ENCODE measurements around the gene LCK.

Gene LCK

DNA sequence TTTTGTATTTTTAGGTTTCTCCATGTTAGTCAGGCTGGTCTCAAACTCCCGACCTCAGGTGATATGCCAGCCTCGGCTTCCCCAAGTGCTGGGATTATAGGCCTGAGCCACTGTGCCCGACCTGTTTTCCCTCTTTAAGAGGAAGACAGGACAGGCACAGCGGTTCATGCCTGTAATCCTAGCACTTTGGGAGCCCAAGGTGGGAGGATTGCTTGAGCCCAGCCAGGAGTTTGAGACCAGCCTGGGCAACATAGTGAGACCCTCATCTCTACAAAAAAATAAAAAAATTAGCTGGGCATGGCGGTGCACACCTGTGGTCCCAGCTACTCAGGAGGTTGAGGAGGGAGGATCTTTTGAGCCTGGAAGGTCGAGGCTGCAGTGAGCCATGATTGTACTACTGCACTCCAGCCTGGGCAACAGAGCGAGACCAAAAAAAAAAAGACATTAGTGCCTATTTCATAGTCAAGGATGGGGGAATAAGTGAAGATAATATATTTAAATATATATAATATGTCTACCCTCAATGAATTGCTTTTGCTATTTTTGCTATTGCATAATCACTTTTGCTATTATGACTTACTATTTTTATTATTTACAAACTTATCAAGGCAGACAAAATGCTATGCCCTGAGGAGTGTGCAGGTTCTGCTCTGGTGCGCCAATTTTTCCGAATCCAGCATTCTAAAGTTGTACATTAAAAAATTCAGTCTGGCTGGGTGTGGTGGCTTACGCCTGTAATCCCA, 67.2 kb downstream of the LCK start:
- no peak for ATAC-seq

GRCh38 chr1:32321712-32322291, 70.7 kb downstream of the LCK start:
- H3K27ac Mint-ChIP-seq, result peak overlapping the region; percentile 71
- ATAC-seq, result peak; percentile 65

More for the DNA sequence above, 67.2 kb downstream of the LCK start:
- H3K4me3 Mint-ChIP-seq, result no peak overlapping the region
- no peak for DNase-seq (ENCODE audit: low spot score in 2 of 2)
- peaks cover 36% of the 10 kb centered on the region for H3K4me1 Mint-ChIP-seq
- H3K27ac Mint-ChIP-seq, result peak overlapping the region; percentile 29
- H3K36me3 Mint-ChIP-seq, result peaks cover 84% of the 10 kb centered on the region
- no peaks in the 10 kb centered on the region for H3K9me3 Mint-ChIP-seq

DNA sequence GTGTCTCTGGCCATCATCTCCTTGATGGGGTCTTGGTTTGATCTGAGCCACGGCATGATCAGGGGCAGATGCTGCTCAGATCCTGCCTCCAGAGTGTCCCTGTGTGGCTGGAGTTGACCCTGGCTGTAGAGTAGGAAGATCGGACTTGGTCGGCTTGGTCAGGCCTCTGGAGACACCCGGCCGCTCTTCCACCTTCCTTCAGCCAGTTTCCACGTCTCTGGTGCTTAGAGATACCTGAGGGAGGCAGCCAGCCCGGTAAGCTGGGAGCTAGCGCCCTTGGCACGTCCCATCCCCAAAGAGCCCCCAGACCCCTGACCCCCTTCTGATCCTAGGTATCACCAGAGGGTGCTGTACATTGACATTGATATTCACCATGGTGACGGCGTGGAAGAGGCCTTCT, 76.1 kb downstream of the LCK start:
- Mint-ChIP-seq H3K4me1 (peaks cover 16% of the 10 kb centered on the region), H3K9me3 (no peaks in the 10 kb centered on the region), H3K36me3 (peaks cover 92% of the 10 kb centered on the region), H3K27ac (no peak overlapping the region), H3K4me3 (no peak overlapping the region)
- DNase-seq (ENCODE audit: low spot score in 2 of 2), result no peak
- no peak for ATAC-seq

More at GRCh38 chr1:32321712-32322291, 70.7 kb downstream of the LCK start:
- Mint-ChIP-seq H3K4me1 (peaks cover 27% of the 10 kb centered on the region), H3K9me3 (no peaks in the 10 kb centered on the region), H3K36me3 (peaks cover 89% of the 10 kb centered on the region), H3K4me3 (peak overlapping the region; percentile 14)
- DNase-seq (ENCODE audit: low spot score in 2 of 2), result no peak

DNA sequence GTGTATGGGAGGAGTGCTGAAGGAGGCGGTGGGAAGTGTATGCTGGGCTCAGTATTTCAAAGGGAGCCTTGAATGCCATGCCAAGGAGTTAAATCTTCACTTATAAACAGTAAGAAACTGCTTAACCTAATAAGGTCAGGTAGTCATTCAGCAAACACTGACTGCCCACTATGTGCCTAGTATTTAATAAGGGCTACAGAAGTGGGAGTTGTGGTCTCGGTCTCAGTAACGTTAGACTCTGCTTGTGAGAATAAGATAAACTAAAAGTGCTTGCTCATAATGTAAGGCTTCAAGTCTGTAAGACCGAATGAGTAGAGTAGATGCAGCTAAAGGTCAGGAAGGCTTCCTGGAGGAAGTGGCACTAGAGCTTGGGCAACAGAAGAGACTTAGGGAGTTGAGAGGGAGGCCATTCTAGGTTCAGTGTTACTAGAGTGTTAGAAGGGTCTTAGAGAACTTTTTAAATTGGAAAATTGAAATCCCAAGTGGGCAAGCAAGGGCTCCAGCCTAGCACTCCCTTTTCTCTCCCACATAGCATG, 78.9 kb downstream of the LCK start:
- Mint-ChIP-seq H3K4me3 (no peak overlapping the region), H3K27ac (peak overlapping the region; percentile 50), H3K4me1 (peaks cover 22% of the 10 kb centered on the region), H3K9me3 (no peaks in the 10 kb centered on the region), H3K36me3 (peaks cover 93% of the 10 kb centered on the region)
- DNase-seq (ENCODE audit: low spot score in 2 of 2), result no peak
- ATAC-seq, result peak; percentile 31

DNA sequence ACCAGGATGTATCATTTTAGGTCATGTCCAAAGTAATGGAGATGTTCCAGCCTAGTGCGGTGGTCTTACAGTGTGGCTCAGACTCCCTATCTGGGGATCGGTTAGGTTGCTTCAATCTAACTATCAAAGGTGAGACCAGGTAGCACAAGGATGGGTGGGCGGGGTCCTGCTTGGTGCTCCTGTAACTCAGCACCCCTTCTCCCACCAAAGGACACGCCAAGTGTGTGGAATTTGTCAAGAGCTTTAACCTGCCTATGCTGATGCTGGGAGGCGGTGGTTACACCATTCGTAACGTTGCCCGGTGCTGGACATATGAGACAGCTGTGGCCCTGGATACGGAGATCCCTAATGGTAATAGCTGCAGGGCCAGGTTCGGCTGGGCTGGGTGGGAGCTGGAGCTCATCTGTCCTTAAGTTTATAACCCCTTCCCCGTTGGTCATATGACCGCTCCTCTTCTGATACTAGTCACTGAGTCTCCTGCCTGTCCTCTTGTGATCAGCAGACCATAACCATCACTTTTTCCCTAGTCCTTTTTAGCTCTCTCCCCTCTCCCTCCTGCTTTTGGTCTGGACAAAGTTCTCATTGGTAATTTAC, 79.6 kb downstream of the LCK start:
- no peak for DNase-seq (ENCODE audit: low spot score in 2 of 2)
- Mint-ChIP-seq H3K36me3 (peaks cover 89% of the 10 kb centered on the region), H3K4me1 (peaks cover 24% of the 10 kb centered on the region), H3K27ac (no peak overlapping the region), H3K9me3 (no peaks in the 10 kb centered on the region), H3K4me3 (no peak overlapping the region)
- no peak for ATAC-seq

GRCh38 chr1:32331549-32331948, 80.5 kb downstream of the LCK start:
- no peaks in the 10 kb centered on the region for H3K9me3 Mint-ChIP-seq
- H3K4me3 Mint-ChIP-seq, result no peak overlapping the region
- H3K36me3 Mint-ChIP-seq, result peaks cover 81% of the 10 kb centered on the region
- DNase-seq (ENCODE audit: low spot score in 2 of 2) (no peak), ATAC-seq (no peak)
- H3K4me1 Mint-ChIP-seq, result peaks cover 25% of the 10 kb centered on the region
- peak overlapping the region; percentile 41 for H3K27ac Mint-ChIP-seq

- Mint-ChIP-seq H3K4me3 (no peak overlapping the region), H3K27ac (peak overlapping the region; percentile 41), H3K9me3 (no peaks in the 10 kb centered on the region), H3K4me1 (peaks cover 34% of the 10 kb centered on the region), H3K36me3 (peaks cover 78% of the 10 kb centered on the region)
- ATAC-seq, result no peak
- DNase-seq (ENCODE audit: low spot score in 2 of 2), result no peak
Observed at GRCh38 chr1:32332290-32333079, 81.4 kb downstream of the LCK start.

DNA sequence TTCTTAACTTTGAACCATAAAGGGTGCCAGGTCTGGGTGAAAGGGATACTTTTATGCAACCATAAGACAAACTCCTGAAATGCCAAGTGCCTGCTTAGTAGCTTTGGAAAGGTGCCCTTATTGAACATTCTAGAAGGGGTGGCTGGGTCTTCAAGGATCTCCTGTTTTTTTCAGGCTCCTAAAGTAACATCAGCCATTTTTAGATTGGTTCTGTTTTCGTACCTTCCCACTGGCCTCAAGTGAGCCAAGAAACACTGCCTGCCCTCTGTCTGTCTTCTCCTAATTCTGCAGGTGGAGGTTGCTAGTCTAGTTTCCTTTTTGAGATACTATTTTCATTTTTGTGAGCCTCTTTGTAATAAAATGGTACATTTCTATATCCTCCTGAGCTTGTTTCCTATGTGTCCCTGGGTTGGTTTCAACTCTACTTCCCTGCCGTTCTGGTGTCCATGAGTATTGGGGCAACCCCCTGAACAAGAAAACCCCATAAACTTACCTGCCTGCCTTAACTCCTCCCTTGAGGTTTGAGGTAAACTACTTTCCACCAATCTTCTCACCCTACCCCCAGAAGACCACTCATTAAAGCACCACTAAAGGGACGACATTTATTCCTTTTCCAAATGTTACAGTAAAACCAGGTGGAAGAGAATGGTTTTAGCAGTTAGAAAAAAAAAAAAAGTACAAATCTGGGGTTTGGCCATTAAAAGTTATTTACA, 82.3 kb downstream of the LCK start:
- Mint-ChIP-seq H3K27ac (peak overlapping the region; percentile 2), H3K9me3 (no peaks in the 10 kb centered on the region), H3K36me3 (peaks cover 69% of the 10 kb centered on the region), H3K4me3 (peak overlapping the region; percentile 75), H3K4me1 (peaks cover 43% of the 10 kb centered on the region)
- DNase-seq (ENCODE audit: low spot score in 2 of 2), result no peak
- ATAC-seq, result no peak

GRCh38 chr1:32334274-32334861, 83.3 kb downstream of the LCK start:
- no peak for DNase-seq (ENCODE audit: low spot score in 2 of 2)
- peak overlapping the region; percentile 75 for H3K4me3 Mint-ChIP-seq
- peak overlapping the region; percentile 81 for H3K27ac Mint-ChIP-seq
- H3K9me3 Mint-ChIP-seq, result no peaks in the 10 kb centered on the region
- H3K36me3 Mint-ChIP-seq, result peaks cover 60% of the 10 kb centered on the region
- H3K4me1 Mint-ChIP-seq, result peaks cover 51% of the 10 kb centered on the region
- no peak for ATAC-seq

- Mint-ChIP-seq H3K27ac (peak overlapping the region; percentile 81), H3K36me3 (peaks cover 53% of the 10 kb centered on the region), H3K4me1 (peaks cover 51% of the 10 kb centered on the region), H3K4me3 (peak overlapping the region; percentile 75), H3K9me3 (no peaks in the 10 kb centered on the region)
- peak; percentile 48 for ATAC-seq
- peak; percentile 46 to 76 for DNase-seq (ENCODE audit: low spot score in 2 of 2)
Observed at GRCh38 chr1:32334864-32335534, 83.9 kb downstream of the LCK start.

GRCh38 chr1:32335535-32335789, 84.4 kb downstream of the LCK start:
- DNase-seq (ENCODE audit: low spot score in 2 of 2), result no peak
- Mint-ChIP-seq H3K4me1 (peaks cover 53% of the 10 kb centered on the region), H3K27ac (no peak overlapping the region), H3K9me3 (no peaks in the 10 kb centered on the region), H3K4me3 (peak overlapping the region; percentile 75), H3K36me3 (peaks cover 49% of the 10 kb centered on the region)
- ATAC-seq, result peak; percentile 3
